Daoy (cell line): ENCODE data around the gene SULT1E1. TPM values are rescaled to one million over a fixed set of nuclear protein-coding genes. Genes with fewer than 3 reads are reported as not detected.
"Not testable (repeated sequence)": the region's sequence is repeated elsewhere in the genome, so short reads cannot be mapped to it uniquely, and the experiment has no call there.

ENCODE experiments used
- DNase-seq: peaks from one replicate; pipeline ENCODE4 v3.0.0-alpha.2; 2015; ENCODE audit warnings: low read depth
- total RNA-seq: library from RNA; depleted of rRNA; stranded (reverse); fragments of >200 nt; shearing (Covaris generic); gene quantifications from 2 replicates; pipeline ENCODE4 v1.2.3, GENCODE V29; 2014

Gene SULT1E1
- total RNA-seq, 1 experiment from 2014 or later: 1.3 TPM

DNA sequence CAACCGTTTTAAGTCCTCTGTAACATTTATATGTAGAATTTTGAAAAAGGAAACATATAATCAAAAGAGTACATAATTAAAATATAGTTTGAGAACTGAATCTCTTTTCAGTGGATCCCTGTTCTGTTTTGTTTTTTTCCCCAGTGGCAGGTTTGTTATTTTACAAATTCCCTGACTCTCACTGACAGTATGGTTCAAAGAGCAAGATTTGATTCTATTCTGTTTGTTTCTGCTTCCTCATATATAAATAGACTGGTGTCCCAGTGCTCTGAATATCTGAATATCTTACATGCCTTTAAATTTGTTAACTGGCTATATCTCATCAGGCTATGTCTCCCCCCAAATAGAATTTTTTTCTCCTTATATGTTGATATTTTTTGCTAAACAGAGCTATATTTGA, 16.6 kb downstream of the SULT1E1 start:
- no peak for DNase-seq

DNA sequence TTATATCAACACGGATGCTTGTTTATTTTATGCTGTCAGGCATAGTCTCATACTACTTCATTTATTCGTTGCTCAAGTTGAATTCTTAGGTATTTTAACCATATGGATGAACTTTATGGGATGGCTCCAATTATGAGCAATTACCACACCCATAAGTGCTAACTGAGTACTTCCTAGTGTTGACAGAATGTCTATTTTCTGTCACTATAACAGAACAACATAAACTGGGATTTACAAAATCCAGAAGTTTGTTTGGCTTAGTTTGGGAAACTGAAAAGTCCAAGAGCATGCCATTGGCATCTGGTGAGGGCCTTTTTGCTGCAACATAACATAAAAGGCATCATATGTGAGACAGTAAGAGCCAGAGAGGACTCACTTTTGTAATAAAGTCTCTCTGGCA, 21.0 kb downstream of the SULT1E1 start:
- DNase-seq: no peak

DNA sequence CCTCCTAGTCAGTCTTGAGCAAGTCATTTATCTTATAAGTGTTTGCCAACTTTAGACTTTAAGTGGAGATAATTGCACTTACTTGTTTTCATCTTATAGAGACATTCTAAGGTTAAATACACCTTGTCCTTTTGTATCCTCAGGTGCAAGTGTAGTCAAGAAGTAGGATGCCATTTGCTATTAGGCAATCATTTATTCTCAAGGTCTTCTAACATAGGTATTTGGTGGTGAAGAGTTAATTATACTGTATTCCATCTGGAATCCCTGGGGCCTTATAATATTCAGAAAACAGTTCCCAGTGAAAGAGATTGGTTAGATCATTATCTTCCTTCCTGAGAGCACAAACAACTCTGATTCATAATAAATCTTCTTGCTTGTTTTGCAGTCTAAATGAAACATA, 23.7 kb downstream of the SULT1E1 start:
- no peak for DNase-seq

DNA sequence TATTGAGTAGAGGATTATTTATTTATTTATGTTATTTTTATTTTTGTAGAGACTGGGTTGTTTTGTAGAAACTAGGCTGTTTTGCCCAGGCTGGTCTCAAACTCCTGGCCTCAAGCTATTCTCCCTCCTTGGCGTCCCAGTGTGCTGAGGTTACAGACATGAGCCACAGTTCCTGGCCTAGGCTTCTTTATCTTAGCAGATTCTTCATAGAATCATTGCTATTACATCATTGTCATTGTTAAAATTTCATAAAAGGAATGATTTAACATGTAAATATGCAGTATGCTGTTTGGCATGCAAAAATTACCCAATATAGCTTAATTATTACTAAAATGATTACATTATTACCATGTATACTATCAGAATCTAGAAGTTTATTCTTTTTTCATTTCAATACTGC, 24.2 kb downstream of the SULT1E1 start:
- no peak for DNase-seq

DNA sequence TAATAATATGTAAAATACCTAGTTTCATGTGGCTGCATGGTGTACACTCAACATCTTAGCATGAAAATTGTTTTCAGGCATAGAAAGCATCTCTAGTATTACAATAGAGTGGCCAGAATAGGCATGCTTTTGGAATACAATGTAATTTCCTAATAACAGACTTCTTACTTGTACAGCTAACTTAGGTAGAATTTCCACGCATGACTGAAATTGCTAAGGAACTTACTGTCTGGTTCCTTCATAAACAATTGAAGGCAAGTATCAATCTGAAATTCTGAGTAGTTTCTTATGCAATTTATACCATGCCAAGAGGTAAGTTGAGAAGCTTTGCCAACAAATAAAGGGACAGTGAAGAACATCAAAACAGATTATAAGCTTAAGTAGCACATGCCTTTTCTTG, 26.7 kb downstream of the SULT1E1 start:
- no peak for DNase-seq

DNA sequence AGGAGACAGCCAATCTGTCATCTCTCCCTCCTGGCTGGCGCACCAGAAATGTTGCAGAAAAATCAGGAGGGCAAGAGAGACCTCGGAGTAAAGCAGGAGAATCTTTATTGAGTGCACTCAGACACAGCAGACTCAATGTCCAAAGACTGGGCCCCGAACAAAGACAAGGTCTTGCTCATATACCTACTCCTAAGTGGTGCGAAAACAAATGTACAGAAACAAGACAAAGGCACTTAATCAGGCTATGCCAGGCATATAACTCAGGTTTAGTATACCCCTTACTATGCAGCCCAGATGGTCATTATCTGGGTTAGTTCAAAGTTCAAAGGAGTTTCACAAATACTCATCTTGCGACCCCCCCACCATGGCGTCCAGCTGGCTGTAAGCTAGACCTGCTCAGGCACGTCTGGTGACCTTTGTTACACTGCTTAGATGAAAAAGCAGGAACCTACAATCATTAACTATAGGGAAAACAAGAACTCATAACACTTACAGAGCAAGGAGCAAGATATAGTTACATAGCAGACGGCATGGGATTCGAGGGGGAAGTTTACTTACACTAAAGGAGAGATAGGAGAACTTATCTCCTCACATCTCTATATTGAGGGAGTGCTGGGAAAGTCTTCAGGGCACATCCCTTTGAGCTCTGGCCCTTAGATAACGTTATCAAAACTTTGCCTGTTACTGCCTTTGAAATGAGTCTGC, 27.5 kb downstream of the SULT1E1 start:
- DNase-seq: no peak

DNA sequence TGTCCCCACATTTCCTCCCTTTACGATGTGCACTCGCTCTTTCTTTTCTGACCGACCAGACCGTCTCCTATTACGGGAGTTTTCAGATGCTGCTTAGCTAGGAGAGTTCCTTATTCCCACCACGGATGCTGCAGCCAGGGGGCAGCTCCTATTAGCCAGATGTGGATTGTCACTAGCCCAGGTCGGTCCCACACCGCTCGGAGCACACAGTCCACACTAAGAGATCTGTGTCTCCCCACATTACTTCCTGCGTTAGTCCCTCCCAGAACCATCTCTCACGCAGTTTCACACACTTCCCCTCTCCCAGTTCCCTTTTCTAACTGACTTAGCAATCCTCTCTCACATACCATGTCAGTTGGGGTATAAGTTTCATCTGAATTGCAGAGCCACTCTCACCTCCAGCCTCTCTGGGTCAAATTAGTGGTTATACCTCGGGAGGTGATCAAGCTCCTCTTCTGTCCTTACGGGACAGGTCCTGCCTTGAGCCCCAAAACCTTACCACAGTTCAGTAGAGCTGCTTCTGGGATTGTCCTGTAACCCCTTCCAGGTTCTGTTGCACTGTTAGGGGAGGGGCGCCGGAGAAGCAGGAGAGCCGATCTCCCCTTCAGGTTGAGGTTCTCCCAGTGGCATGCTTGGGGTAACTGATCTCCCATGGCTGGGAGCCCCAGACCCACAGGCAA, 28.2 kb downstream of the SULT1E1 start:
- DNase-seq: no peak

DNA sequence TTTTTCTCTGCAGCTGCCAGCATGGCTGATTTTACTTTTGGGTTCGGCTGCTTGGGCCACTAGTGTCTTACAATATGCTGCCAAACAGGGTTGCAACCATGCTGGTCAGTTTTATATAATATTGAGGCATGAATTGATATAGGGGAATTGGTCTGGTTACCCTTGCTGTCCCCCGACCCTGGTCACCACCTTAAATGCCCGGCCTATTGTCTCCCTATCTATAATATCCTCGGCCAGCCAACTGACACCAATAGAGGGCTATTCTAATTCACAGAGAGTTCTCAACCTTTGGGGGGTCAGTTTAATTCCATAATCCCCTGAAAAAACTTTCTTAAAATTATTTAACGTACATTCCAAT, 28.7 kb downstream of the SULT1E1 start:
- no peak for DNase-seq

DNA sequence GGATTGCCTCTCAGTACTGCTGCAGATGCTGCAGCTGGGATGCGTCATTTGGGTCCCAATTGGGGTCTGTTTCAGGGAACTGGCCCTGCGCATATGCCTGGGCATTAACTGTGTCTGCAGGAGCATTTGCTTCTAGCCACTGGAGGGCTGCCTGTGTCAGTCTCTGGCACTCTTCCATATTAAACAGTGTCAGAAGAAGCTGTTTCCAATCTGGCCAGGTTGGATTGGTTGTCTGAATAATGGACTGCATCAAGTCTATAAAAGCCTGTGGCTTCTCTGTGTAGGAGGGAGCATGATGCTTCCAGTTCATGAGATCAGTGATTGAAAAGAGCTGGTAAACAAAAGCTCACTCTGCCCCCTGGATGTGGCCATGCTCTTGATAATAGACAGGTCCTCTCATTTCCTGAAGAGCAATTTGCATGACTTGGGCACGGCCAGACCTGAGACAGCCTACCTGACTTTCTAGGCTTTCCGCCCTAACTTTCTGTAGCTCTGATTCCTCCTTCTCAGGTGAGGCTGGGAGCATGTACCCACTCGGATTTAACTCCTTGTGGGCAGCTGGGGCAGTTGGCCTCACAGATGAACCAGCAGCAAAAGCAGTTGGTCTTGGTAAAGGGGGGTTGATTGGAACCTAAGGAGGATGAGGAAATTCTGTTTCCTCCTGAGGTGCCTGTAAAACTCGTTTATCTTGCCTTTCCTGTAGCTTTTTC, 29.2 kb downstream of the SULT1E1 start:
- peak; percentile 1 for DNase-seq

DNA sequence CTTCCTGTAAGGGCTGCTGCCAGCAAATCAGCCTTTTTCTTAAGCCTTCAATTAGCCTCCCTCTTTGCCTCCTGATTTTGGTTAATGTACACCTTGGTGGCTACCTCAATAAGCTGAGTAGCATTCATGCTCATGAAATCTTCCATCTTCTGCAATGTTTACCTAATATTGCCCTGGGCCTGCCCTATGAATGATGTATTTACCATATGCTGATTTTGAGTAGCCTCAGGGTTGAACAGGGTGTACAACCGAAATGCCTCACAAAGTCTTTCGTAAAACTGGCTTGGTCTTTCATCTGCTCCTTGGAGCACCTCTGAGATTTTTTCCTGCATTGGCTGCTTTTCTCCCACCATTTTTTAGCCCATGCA, 29.8 kb downstream of the SULT1E1 start:
- no peak for DNase-seq

DNA sequence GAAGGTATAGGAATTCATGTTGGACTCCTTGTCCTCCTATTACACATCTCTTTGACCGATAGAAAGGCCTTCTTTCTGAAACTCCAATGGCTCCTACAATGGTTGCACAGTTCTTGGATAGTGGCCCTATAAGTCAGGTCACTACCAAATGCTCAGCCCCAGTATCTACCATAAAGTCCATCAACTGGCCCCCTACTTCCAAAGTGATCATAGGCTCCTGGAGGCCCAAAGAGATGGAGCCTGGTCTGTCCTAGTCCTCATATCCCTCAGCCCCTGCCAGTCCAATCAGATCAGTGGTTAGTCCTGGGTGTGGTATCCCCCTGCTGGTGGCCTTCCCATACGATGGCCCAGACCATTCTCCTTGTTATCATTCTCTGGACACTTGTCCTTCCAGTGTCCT, 30.3 kb downstream of the SULT1E1 start:
- no peak for DNase-seq

DNA sequence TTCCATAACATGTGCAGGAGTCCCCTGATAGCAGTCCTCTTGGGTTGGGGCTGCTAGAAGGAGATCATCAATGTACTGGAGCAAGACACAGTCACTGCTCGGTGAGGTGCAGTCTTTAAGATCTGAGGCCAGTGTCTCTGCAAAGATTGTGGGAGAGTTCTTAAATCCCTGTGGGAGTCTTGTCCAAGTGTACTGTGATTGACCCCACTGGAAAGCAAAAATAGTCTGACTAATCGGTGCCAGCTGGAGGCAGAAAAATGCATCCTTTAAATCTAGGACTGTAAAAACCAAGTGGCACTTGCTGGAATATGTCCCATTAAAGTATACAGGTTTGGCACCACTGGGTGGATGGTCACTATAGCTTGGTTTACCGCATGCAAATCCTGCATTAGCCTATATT, 31.1 kb downstream of the SULT1E1 start:
- DNase-seq: no peak

DNA sequence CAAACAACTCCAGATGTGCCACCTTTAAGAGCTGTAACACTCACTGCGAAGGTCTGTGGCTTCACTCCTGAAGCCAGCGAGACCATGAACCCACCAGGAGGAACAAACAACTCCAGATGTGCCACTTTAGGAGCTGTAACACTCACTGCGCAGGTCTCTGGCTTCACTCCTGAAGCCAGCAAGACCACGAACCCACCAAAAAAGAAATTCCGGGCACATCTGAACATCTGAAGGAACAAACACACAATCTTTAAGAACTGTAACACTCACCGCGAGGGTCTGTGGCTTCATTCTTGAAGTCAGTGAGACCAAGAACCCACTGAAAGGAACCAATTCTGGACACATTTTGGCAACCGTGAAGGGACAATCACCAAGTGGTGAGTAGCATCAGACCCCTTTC, 34.9 kb downstream of the SULT1E1 start:
- not testable (repeated sequence) for DNase-seq

DNA sequence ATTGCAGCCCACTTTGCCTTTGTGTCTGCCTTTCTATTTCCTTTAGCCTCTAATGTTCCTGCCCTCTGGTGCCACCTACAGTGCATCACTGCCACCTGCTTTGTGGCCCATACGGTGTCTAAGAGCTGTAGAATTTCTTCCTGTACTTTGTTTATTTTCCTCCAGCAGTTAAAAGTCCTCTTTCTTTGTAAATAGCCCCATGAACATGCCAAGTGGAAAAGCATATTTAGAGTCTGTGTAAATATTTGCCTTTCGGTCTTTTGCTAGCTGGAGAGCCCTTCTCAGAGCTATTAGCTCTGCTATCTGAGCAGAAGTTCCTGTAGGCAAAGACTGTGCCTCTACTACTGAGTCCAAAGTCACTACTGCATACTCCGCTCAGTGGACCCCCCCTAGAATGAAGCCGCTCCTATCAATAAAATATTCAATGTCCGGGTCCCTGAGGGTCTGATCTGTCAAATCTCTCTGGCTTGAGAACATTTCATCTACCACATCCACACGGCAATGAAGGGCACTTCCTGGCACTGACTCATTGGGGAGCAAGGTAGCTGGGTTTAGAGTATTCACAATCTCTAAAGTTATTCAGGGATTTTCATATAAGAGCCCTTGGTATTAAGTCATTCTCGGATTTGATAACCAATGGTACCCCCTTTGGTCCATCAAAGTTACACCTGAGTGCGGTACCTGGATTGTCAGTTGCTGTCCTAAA, 36.3 kb downstream of the SULT1E1 start:
- DNase-seq: no peak

DNA sequence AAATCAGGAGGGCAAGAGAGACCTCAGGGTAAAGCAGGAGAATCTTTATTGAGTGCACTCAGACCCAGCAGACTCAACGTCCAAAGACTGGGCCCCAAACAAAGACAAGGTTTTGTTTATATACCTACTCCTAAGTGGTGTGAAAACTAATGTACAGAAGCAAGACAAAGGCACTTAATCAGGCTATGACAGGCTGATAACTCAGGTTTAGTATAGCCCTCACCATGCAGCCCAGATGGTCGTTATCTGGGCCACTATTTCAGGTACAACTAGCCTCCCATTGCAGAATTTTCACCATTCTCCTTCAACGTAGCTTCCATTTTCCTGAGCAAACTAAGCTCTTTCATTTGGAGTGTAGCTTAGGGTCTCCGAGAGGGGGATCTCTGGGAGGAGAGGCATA, 36.9 kb downstream of the SULT1E1 start:
- DNase-seq: no peak

DNA sequence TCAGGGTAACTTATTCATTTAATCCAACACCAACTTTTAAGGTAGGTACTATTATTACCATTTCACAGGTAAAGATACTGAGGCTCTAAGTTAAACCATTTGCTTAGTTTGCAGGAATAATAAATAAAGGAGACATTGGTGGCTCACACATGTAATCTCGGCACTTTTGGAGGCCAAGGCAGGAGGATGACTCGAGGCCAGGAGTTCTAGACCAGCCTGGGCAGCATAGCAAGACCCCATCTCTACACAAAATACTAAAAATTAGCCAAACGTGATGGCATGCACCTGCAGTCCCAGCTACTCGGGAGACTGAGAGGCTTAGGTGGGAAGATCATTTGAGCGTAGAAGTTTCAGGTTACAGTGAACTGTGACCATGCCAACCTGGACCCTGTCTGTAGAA, 37.7 kb downstream of the SULT1E1 start:
- no peak for DNase-seq

DNA sequence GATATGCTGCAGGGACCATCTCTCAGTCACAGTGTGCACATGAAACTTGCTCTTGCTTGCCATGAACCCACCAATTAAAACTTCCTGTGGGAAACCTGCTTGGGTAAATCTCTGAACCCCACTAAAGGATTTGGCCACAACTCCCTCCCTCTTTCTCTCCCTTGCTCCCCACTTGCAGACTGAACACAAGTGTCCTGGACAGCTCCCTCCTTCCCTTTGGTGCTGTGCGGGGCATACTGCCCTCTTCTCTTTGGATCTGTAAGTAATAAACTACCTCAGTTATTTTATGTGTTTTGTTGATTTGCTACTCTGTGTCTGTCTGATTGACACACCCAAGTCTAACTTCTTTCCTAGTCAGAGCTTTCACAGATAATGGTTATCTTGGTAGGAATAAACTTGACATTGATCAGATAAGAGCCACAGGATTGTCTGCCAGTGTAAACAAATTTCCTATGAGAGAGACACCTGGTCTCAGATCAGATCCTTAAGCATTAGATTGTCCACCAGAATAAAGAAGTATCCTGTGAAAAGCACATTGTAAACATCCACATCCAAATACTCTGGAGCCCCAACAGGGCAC, 41.8 kb downstream of the SULT1E1 start:
- DNase-seq: no peak

DNA sequence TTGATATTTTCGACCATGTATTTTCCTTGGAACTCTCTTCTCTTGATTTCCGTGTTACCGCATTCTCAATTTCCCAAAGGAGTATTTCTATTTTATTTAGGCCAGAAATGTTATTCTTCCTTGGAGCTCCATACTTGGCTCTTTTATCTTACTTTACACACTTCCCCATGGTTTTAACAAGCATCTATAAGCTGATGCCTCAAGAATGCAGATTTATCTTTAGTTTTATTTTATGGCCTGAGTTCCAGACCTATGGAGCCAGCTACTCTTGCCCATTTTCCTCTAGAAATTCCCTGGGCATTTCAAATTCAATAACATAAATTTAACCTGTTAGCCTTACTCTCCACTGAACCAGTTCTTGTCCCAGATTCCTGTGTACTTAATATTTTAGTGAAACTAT, 43.7 kb downstream of the SULT1E1 start:
- no peak for DNase-seq

DNA sequence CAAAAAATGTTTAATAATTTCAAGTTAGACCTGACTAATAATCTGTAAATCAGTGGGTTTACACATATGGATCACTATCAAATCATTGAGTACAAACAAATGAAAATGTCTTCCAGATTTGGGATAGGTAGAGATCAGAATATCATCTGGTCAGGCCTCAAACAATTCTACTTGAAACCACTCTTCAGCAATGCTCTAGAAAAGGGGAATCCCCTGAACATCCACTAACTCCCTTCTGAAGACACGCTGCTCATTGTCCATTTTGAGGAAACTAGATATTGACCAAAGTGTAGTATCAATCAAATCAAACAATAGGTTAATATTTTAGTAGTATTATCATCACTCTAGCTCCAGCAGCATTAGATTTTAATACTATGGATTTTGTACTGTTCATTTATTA, 46.3 kb downstream of the SULT1E1 start:
- DNase-seq: no peak

DNA sequence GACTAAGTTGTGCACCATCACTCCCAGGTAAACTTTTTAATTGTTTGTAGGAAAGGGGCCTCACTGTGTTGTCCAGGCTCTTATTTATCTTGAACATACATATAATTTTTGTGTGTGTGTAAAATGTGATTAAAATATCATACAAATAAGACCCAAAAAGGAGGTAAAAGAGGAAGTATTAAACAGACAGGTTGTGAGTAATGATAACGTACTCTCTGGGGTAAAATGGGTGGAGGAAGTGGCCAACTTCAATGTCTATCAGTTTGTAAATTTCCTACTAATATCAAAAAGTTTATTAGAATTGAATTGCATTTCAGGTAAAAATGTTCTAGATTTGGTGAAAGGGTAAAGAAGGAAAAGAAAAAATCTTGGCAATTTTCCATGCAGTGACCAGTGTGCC, 48.8 kb downstream of the SULT1E1 start:
- DNase-seq: no peak

DNA sequence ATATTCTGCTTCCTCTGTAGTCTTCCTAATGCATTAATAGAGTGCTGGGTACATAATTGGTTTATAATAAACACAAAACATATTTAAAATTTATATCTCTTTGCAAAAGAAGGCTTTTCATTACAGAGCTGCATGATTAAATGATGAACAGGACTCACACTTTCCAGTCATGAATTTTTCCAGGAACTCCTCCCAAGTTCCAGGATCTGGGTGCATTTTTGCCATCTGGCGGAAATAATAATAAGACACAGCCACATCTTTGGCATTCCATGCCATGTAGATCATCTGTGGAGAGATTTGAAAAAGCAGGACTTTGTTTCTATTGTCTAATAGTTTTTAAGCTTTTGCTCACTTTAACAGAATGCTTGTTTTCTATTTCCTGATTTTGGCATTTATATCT, 59.3 kb downstream of the SULT1E1 start:
- DNase-seq: no peak

DNA sequence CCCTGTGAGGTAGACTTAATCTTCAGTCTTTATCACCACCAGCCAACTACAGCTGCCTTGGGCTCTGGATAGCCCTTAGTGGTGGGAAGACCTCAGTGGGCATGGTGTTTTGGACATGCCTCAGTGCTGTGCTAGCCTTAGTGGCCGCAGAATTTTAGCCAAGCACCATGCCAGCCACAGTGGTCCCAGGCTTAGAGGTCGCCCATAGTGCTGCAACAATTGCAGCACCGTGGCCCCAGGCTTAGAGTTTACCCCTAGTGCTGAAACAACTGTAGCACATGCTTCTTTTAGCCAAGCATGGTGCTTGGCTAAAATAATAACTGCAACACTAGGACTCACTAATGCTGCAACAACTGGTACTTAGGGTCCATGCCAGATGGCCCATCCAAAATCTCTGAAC, 60.6 kb downstream of the SULT1E1 start:
- no peak for DNase-seq
